ENCODE measurements around the gene ELOVL4. TPM values are rescaled to one million over a fixed set of nuclear protein-coding genes. Genes with fewer than 3 reads are reported as not detected.
A peak's percentile ranks its signal among the peaks of the same experiment; 100 is the strongest.

ELOVL4 gene
- total and polyA plus RNA-seq, 2 donors (not counting 1 experiment from before 2014, with no cell fraction given): 0.10 TPM; not detected in 1

DNA sequence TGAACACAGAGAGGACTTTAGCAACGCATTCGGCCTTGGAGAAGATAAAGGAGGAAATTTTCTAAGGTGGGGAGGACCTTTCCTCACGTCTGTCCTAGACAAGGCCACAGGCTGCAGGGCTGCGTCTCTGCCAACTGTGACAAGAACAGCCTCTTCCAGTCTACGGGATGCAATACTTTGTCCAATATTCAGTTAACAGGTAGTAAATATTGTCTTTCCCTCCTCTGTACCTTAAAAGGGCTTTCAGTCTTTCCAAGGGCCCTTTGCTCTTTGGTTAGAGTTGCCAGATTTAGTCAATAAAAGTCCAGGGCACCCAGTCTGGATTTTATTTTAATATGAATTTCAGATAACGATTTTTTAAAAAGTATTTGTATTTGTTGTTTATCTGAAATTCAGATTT, 78.2 kb downstream of the ELOVL4 start:
- intact Hi-C loops (cut with micrococcal nuclease): loop anchor here (2.0 to 5.0 kb wide), 4 partner anchors 90 to 1884 kb away; partner anchors contain the start of gene TENT5A
- Mint-ChIP-seq H3K9me3 (ENCODE audit: insufficient read depth) (no peaks in the 10 kb centered on the region), H3K27me3 (no peaks in the 10 kb centered on the region), H3K4me1 (peaks cover 7% of the 10 kb centered on the region), H3K27ac (no peak overlapping the region), H3K4me3 (no peak overlapping the region)
- DNase-seq (no peak), ATAC-seq (ENCODE audit: low read depth) (no peak)
- Histone ChIP-seq H3K4me1 (ENCODE audit: control insufficient read depth in 2 of 2, insufficient read depth in 2 of 2, low read length in 2 of 2) (peaks cover 4 to 9% of the 10 kb centered on the region in 2 donors), H3K9me3 (ENCODE audit: control extremely low read depth in 1 of 3, control insufficient read depth in 2 of 3, insufficient read depth in 1 of 3, low read length in 2 of 3) (no peaks in the 10 kb centered on the region), H4K20me1 (ENCODE audit: control insufficient read depth, insufficient read depth, low read length, poor library complexity, severe bottlenecking) (no peaks in the 10 kb centered on the region), H3K4me3 (ENCODE audit: control extremely low read depth in 1 of 5, extremely low read depth in 1 of 5, insufficient read depth in 1 of 5, low read depth in 2 of 5, low read length in 4 of 5) (no peak overlapping the region), H2AFZ (ENCODE audit: insufficient read depth, low read depth, low read length, poor library complexity, severe bottlenecking) (peak overlapping the region; percentile 76), H3K4me2 (replicated peaks; ENCODE audit: low read depth, low read length, poor library complexity, severe bottlenecking) (peak overlapping the region; percentile 69), H3K27me3 (replicated peaks in 1 of 4; ENCODE audit: control extremely low read depth in 1 of 4, control insufficient read depth in 3 of 4, insufficient read depth in 4 of 4, low read length in 3 of 4) (peaks cover 0 to 8% (median 0%) of the 10 kb centered on the region in 4 experiments), H3K9ac (ENCODE audit: low read length) (no peak overlapping the region), H3K79me2 (ENCODE audit: control insufficient read depth, insufficient read depth, low read length) (no peaks in the 10 kb centered on the region), H3K27ac (ENCODE audit: low read length in 2 of 2) (no peak overlapping the region), H3K36me3 (replicated peaks in 1 of 2; ENCODE audit: control extremely low read depth in 1 of 2, control insufficient read depth in 1 of 2, extremely low read depth in 1 of 2, insufficient read depth in 2 of 2, low read length in 1 of 2) (no peaks in the 10 kb centered on the region)
- no peak for TF ChIP-seq EZH2 (IDR thresholded peaks at IDR 0.05; ENCODE audit: borderline replicate concordance, insufficient read depth, low read depth, low read length, poor library complexity, severe bottlenecking)
- TF ChIP-seq, protein P1, sequence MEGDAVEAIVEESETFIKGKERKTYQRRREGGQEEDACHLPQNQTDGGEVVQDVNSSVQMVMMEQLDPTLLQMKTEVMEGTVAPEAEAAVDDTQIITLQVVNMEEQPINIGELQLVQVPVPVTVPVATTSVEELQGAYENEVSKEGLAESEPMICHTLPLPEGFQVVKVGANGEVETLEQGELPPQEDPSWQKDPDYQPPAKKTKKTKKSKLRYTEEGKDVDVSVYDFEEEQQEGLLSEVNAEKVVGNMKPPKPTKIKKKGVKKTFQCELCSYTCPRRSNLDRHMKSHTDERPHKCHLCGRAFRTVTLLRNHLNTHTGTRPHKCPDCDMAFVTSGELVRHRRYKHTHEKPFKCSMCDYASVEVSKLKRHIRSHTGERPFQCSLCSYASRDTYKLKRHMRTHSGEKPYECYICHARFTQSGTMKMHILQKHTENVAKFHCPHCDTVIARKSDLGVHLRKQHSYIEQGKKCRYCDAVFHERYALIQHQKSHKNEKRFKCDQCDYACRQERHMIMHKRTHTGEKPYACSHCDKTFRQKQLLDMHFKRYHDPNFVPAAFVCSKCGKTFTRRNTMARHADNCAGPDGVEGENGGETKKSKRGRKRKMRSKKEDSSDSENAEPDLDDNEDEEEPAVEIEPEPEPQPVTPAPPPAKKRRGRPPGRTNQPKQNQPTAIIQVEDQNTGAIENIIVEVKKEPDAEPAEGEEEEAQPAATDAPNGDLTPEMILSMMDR (IDR thresholded peaks at IDR 0.05): no peak
- ChIA-PET CTCF (interaction anchor here (0.8 to 2.4 kb wide), 9 partner anchors 9 to 1885 kb away, joined by 3 to 10 read pairs (median 3); partner anchors contain the start of gene TENT5A), POLR2A (no interaction called here)
- 92% methylated on average over 4 of the region's 6 CpGs for WGBS (ENCODE audit: insufficient coverage)

DNA sequence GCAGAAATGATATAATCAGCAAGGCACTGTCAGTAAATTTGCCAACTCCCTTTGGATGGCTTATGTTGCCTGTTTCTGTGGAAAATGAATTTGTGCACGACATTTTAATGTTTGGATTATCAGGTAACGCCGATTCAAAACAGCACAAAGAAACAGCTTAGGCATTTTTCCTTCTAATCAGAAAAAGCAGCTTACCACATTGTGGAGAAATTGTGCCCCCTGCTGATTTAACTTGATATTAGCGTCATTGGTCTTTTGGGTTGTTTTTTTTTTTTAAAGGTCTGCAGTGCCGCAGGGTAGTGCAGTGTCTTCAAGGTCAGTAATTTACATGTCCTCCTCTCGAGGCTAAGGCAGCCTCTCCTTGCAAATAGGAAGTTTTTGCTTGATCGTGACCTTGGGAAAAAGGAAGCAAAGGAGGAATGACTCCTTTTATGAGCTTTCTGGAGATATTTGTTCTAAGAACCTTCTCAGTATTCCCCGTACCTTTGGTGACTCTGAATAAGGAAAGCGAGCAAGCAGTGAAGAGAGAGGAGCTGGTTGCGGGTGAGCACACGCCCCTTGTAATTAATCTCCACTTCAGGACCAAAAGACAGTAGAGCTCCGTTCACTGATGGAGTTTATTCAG, 79.1 kb downstream of the ELOVL4 start:
- TF ChIP-seq, protein P1 (IDR thresholded peaks at IDR 0.05): peak; percentile 63
- TF ChIP-seq EZH2 (IDR thresholded peaks at IDR 0.05; ENCODE audit: borderline replicate concordance, insufficient read depth, low read depth, low read length, poor library complexity, severe bottlenecking): no peak
- Histone ChIP-seq H3K79me2 (ENCODE audit: control insufficient read depth, insufficient read depth, low read length) (no peaks in the 10 kb centered on the region), H2AFZ (ENCODE audit: insufficient read depth, low read depth, low read length, poor library complexity, severe bottlenecking) (peak overlapping the region; percentile 35), H4K20me1 (ENCODE audit: control insufficient read depth, insufficient read depth, low read length, poor library complexity, severe bottlenecking) (no peaks in the 10 kb centered on the region), H3K4me2 (replicated peaks; ENCODE audit: low read depth, low read length, poor library complexity, severe bottlenecking) (no peak overlapping the region), H3K27me3 (replicated peaks in 1 of 4; ENCODE audit: control extremely low read depth in 1 of 4, control insufficient read depth in 3 of 4, insufficient read depth in 4 of 4, low read length in 3 of 4) (peaks cover 0 to 4% (median 0%) of the 10 kb centered on the region in 4 experiments), H3K36me3 (replicated peaks in 1 of 2; ENCODE audit: control extremely low read depth in 1 of 2, control insufficient read depth in 1 of 2, extremely low read depth in 1 of 2, insufficient read depth in 2 of 2, low read length in 1 of 2) (no peaks in the 10 kb centered on the region), H3K4me3 (ENCODE audit: control extremely low read depth in 1 of 5, extremely low read depth in 1 of 5, insufficient read depth in 1 of 5, low read depth in 2 of 5, low read length in 4 of 5) (no peak overlapping the region), H3K27ac (ENCODE audit: low read length in 2 of 2) (no peak overlapping the region), H3K9ac (ENCODE audit: low read length) (no peak overlapping the region), H3K4me1 (ENCODE audit: control insufficient read depth in 2 of 2, insufficient read depth in 2 of 2, low read length in 2 of 2) (peaks cover 4 to 9% of the 10 kb centered on the region in 2 donors), H3K9me3 (ENCODE audit: control extremely low read depth in 1 of 3, control insufficient read depth in 2 of 3, insufficient read depth in 1 of 3, low read length in 2 of 3) (no peaks in the 10 kb centered on the region)
- Mint-ChIP-seq H3K27me3 (no peaks in the 10 kb centered on the region), H3K4me3 (no peak overlapping the region), H3K4me1 (peaks cover 7% of the 10 kb centered on the region), H3K27ac (no peak overlapping the region), H3K9me3 (ENCODE audit: insufficient read depth) (no peaks in the 10 kb centered on the region)
- POLR2A ChIA-PET: no interaction called here
- CTCF ChIA-PET: interaction anchor here (0.6 to 2.4 kb wide), 8 partner anchors 9 to 1886 kb away, joined by 3 to 10 read pairs (median 3); no protein-coding TSS in a partner anchor
- ATAC-seq (ENCODE audit: low read depth) (no peak), DNase-seq (peak; percentile 56)
- intact Hi-C loops (cut with micrococcal nuclease): loop anchor here (2.0 to 5.0 kb wide), 4 partner anchors 89 to 1885 kb away; partner anchors contain the start of gene TENT5A
- 52% methylated on average over 6 of the region's 12 CpGs for WGBS (ENCODE audit: insufficient coverage)

Measured in B cell (primary cell).